Right kidney (tissue), 1 donor: ENCODE measurements around the gene PHLDA1.

Experiments used
- DNase-seq: peaks from one replicate; pipeline ENCODE4 v3.0.0-alpha.2; 2016

Gene PHLDA1

GRCh38 chr12:76040461-76040860 lies 8.9 kb upstream of the PHLDA1 start:
- no peak for DNase-seq

- DNase-seq: no peak
These were observed 6.6 kb upstream of the PHLDA1 start for GRCh38 chr12:76038176-76038575.

GRCh38 chr12:76037130-76038103 lies 5.8 kb upstream of the PHLDA1 start:
- DNase-seq: no peak

GRCh38 chr12:76035045-76035444 lies 3.5 kb upstream of the PHLDA1 start:
- no peak for DNase-seq

GRCh38 chr12:76033081-76034011 lies 1.8 kb upstream of the PHLDA1 start:
- DNase-seq: no peak

- DNase-seq: no peak
These were observed 736 bp upstream of the PHLDA1 start for GRCh38 chr12:76032043-76032981.

GRCh38 chr12:76031081-76031413 lies 529 bp downstream of the PHLDA1 start:
- no peak for DNase-seq

- DNase-seq: no peak
These were observed 1.1 kb downstream of the PHLDA1 start for GRCh38 chr12:76030341-76031080.

- peak; percentile 81 for DNase-seq
These were observed 1.6 kb downstream of the PHLDA1 start for GRCh38 chr12:76029982-76030340.

GRCh38 chr12:76028571-76029277 lies 2.9 kb downstream of the PHLDA1 start:
- DNase-seq: no peak

- no peak for DNase-seq
These were observed 4.9 kb downstream of the PHLDA1 start for GRCh38 chr12:76026643-76027063.

GRCh38 chr12:76025601-76026575 lies 5.7 kb downstream of the PHLDA1 start:
- no peak for DNase-seq

- no peak for DNase-seq
These were observed 6.5 kb downstream of the PHLDA1 start for GRCh38 chr12:76024942-76025600.

- no peak for DNase-seq
These were observed 7.3 kb downstream of the PHLDA1 start for GRCh38 chr12:76024102-76024781.

GRCh38 chr12:76023069-76023690 lies 8.4 kb downstream of the PHLDA1 start:
- no peak for DNase-seq

- DNase-seq: no peak
These were observed 9.1 kb downstream of the PHLDA1 start for GRCh38 chr12:76022506-76022905.
